NCI-H1417 treated with DMSO at 0.1 percent for 48 hours (cell line): Measurements from ENCODE around the gene CLRN3.

ENCODE experiments used
- DNase-seq: peaks from one replicate; lab custom pipeline; 2025; lab: John Stamatoyannopoulos, UW

Gene CLRN3

DNA sequence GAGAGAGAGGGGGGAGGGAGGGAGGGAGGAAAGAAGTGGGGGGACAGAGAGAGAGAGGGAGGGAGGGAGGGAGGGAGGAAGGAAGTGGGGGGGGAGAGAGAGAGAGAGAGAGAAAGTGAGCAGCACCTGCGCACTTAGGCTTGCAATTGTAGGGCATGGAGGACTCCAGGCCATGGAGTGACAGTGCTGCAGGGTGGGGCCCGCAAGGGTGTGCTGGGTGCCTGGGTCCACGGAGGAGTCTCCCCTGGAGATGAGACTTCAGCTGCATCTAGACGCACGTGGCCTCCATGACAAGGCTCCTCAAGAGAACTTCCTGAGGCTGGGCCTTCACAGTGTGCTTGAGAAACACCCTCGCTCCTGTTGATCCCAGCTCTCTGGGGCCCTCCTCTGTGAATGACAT, 44.5 kb downstream of the CLRN3 start:
- no peak for DNase-seq

DNA sequence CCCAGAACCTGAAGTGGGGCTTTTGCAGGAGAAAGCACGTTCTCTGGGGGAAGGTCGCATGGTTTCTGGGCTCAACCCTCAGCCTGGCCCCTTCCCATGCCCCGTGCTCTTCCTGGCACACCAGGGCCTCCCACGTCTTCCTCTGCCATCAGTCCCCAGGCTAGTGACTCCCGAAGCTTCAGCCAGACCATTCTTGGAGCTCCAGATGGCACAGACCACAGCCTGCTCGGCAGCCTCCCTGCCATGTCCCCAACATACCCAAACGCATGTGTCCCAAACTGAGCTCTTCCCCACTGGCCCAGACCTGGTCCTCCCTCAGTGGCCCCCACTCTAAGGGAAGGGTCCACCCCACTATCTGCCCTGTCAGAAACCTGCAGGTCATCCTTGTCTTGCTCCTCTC, 47.0 kb downstream of the CLRN3 start:
- no peak for DNase-seq

GRCh38 chr10:127840884-127841283, 51.9 kb downstream of the CLRN3 start:
- no peak for DNase-seq

GRCh38 chr10:127836966-127837365, 55.8 kb downstream of the CLRN3 start:
- DNase-seq = no peak

DNA sequence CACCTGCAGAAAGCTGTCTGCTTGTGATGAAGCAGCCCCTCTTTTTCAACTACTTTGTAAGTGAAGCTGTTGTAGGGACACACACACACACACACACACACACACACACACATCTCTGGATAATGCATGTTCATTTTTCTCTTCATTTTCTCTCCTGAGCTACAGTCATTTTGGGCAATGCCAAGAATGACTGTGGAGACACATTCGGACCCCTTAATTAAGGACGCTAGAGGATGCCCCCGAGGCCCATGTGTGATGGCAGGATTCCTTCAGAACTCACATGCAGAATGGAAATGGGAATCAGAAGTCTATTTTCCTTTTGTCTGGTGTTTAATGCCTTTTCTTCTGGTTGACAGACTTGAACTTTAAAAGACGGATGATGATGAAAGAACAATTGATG, 56.6 kb downstream of the CLRN3 start:
- DNase-seq = no peak

GRCh38 chr10:127834791-127835190, 58.0 kb downstream of the CLRN3 start:
- DNase-seq = no peak

GRCh38 chr10:127834221-127834620, 58.5 kb downstream of the CLRN3 start:
- DNase-seq = no peak

GRCh38 chr10:127833804-127834203, 58.9 kb downstream of the CLRN3 start:
- no peak for DNase-seq

- DNase-seq = no peak
These were observed 60.2 kb downstream of the CLRN3 start for GRCh38 chr10:127832501-127832900.

GRCh38 chr10:127830414-127830813, 62.3 kb downstream of the CLRN3 start:
- DNase-seq = no peak
